ENCODE data around the gene NTN4.
"Not testable (repeated sequence)": the region's sequence is repeated elsewhere in the genome, so short reads cannot be mapped to it uniquely, and the experiment has no call there.

Gene NTN4

DNA sequence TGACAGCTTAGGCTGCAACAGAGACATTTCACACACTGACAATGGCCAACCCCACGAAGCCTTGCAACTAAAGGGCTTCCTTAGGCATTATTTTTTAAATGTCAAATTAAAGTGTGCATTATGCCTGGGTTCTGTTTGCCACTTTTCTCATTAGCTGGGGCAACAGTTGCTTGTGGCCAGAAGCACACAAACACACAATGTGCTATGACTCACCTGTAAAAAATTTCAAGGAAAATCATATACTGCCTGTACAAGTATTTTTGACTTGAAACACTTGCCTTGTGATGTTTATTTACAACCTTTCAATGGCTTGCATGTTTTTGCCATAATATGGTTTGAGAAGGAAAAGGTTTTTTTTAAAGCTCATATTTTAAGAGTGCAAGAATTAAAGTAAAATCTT is 1.9 kb downstream of the NTN4 start:
- H3K9me3 ChIP-seq (ENCODE audit: severe bottlenecking), result no peaks in the 10 kb centered on the region
- H3K27ac ChIP-seq (ENCODE audit: poor library complexity, severe bottlenecking), result peak overlapping the region; percentile 58
- peak overlapping the region; percentile 93 for H3K4me3 ChIP-seq (ENCODE audit: severe bottlenecking)
- TF ChIP-seq, protein P1, sequence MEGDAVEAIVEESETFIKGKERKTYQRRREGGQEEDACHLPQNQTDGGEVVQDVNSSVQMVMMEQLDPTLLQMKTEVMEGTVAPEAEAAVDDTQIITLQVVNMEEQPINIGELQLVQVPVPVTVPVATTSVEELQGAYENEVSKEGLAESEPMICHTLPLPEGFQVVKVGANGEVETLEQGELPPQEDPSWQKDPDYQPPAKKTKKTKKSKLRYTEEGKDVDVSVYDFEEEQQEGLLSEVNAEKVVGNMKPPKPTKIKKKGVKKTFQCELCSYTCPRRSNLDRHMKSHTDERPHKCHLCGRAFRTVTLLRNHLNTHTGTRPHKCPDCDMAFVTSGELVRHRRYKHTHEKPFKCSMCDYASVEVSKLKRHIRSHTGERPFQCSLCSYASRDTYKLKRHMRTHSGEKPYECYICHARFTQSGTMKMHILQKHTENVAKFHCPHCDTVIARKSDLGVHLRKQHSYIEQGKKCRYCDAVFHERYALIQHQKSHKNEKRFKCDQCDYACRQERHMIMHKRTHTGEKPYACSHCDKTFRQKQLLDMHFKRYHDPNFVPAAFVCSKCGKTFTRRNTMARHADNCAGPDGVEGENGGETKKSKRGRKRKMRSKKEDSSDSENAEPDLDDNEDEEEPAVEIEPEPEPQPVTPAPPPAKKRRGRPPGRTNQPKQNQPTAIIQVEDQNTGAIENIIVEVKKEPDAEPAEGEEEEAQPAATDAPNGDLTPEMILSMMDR (IDR thresholded peaks at IDR 0.05; ENCODE audit: poor library complexity, severe bottlenecking), result no peak
- H3K27me3 ChIP-seq (ENCODE audit: insufficient read depth, poor library complexity, severe bottlenecking), result no peaks in the 10 kb centered on the region
- ATAC-seq (ENCODE audit: low read depth) (peak; percentile 24; the same call in 1 of the 3 replicates), DNase-seq (ENCODE audit: low spot score) (no peak)
- peaks cover 30% of the 10 kb centered on the region for H3K36me3 ChIP-seq (ENCODE audit: low read depth)
- peaks cover 22% of the 10 kb centered on the region for H3K4me1 ChIP-seq (ENCODE audit: insufficient read depth, poor library complexity, severe bottlenecking)

- no peak overlapping the region for H3K27ac ChIP-seq (ENCODE audit: poor library complexity, severe bottlenecking)
- H3K4me3 ChIP-seq (ENCODE audit: severe bottlenecking), result no peak overlapping the region
- H3K36me3 ChIP-seq (ENCODE audit: low read depth), result peaks cover 36% of the 10 kb centered on the region
- ATAC-seq (ENCODE audit: low read depth) (no peak), DNase-seq (ENCODE audit: low spot score) (no peak)
- TF ChIP-seq, protein P1 (IDR thresholded peaks at IDR 0.05; ENCODE audit: poor library complexity, severe bottlenecking), result no peak
- no peaks in the 10 kb centered on the region for H3K27me3 ChIP-seq (ENCODE audit: insufficient read depth, poor library complexity, severe bottlenecking)
- H3K4me1 ChIP-seq (ENCODE audit: insufficient read depth, poor library complexity, severe bottlenecking), result peaks cover 22% of the 10 kb centered on the region
- H3K9me3 ChIP-seq (ENCODE audit: severe bottlenecking), result no peaks in the 10 kb centered on the region
These were observed 3.2 kb downstream of the NTN4 start for GRCh38 chr12:95787274-95787818.

DNA sequence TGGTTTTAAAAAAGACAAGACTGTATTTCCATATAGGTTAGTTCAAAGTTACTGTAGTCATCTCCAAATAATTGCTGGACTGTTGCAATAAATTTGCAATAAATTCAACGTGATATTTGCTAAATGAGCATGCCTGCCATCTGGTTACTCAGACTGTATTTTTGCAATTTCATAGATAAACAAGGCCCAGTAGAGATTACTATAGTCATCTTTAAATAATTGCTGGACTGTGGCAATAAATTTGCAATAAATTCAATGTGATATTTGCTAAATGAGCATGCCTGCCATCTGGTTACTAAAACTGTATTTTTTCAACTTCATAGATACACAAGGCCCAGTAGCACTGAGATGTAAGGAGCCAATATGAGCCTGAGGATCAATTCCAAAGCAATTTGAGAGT is 5.6 kb downstream of the NTN4 start:
- Histone ChIP-seq H3K4me1 (ENCODE audit: insufficient read depth, poor library complexity, severe bottlenecking) (peaks cover 22% of the 10 kb centered on the region), H3K4me3 (ENCODE audit: severe bottlenecking) (no peak overlapping the region), H3K27ac (ENCODE audit: poor library complexity, severe bottlenecking) (no peak overlapping the region), H3K9me3 (ENCODE audit: severe bottlenecking) (no peaks in the 10 kb centered on the region), H3K36me3 (ENCODE audit: low read depth) (peaks cover 37% of the 10 kb centered on the region), H3K27me3 (ENCODE audit: insufficient read depth, poor library complexity, severe bottlenecking) (no peaks in the 10 kb centered on the region)
- TF ChIP-seq, protein P1 (IDR thresholded peaks at IDR 0.05; ENCODE audit: poor library complexity, severe bottlenecking), result no peak
- DNase-seq (ENCODE audit: low spot score) (no peak), ATAC-seq (ENCODE audit: low read depth) (no peak)

- no peaks in the 10 kb centered on the region for H3K9me3 ChIP-seq (ENCODE audit: severe bottlenecking)
- H3K27me3 ChIP-seq (ENCODE audit: insufficient read depth, poor library complexity, severe bottlenecking), result no peaks in the 10 kb centered on the region
- no peak overlapping the region for H3K27ac ChIP-seq (ENCODE audit: poor library complexity, severe bottlenecking)
- TF ChIP-seq, protein P1 (IDR thresholded peaks at IDR 0.05; ENCODE audit: poor library complexity, severe bottlenecking), result no peak
- H3K36me3 ChIP-seq (ENCODE audit: low read depth), result peaks cover 37% of the 10 kb centered on the region
- ATAC-seq (ENCODE audit: low read depth) (peak; percentile 45; the same call in 1 of the 3 replicates), DNase-seq (ENCODE audit: low spot score) (no peak)
- no peak overlapping the region for H3K4me3 ChIP-seq (ENCODE audit: severe bottlenecking)
- peaks cover 22% of the 10 kb centered on the region for H3K4me1 ChIP-seq (ENCODE audit: insufficient read depth, poor library complexity, severe bottlenecking)
These were observed 6.3 kb downstream of the NTN4 start for GRCh38 chr12:95784286-95784685.

- DNase-seq (ENCODE audit: low spot score), result not testable (repeated sequence)
These were observed 15.1 kb downstream of the NTN4 start for GRCh38 chr12:95775466-95775865.

More at GRCh38 chr12:95775466-95775865, 15.1 kb downstream of the NTN4 start:
- peaks cover 13% of the 10 kb centered on the region for H3K36me3 ChIP-seq (ENCODE audit: low read depth)
- not testable (repeated sequence) for H3K4me3 ChIP-seq (ENCODE audit: severe bottlenecking); H3K4me1 ChIP-seq (ENCODE audit: insufficient read depth, poor library complexity, severe bottlenecking); ATAC-seq (ENCODE audit: low read depth); H3K27me3 ChIP-seq (ENCODE audit: insufficient read depth, poor library complexity, severe bottlenecking); H3K9me3 ChIP-seq (ENCODE audit: severe bottlenecking)
- peak overlapping the region; percentile 46 for H3K27ac ChIP-seq (ENCODE audit: poor library complexity, severe bottlenecking)

Data from RWPE2 (cell line).